ENCODE data around the gene ISCA2. TPM values are rescaled to one million over a fixed set of nuclear protein-coding genes. Genes with fewer than 3 reads are reported as not detected.

Gene ISCA2
- total RNA-seq, 1 experiment from 2014 or later = 37.5 TPM

DNA sequence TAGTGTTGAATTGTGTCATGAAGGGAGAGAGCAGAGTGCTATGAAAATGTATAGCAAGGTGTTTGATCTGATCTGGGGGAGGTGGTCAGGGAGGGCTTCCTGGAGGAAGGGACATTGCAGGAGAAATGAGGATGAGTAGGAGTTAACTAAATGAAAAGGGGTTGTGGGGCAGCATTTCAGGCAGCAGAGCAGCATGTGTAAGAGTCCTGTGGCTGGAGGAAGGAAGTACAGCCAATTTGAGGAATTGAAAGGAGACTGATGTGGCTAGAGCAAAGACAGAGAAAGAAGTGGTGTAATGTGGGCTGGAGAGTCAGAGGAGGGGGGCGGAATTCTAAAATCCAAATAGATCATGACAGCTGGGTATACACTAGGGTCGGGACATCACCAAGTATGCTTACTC is 21.0 kb upstream of the ISCA2 start:
- Mint-ChIP-seq H3K4me3 (no peak overlapping the region), H3K9me3 (no peaks in the 10 kb centered on the region), H3K4me1 (peaks cover 10 to 27% of the 10 kb centered on the region in 2 experiments), H3K27me3 (ENCODE audit: low read depth) (no peaks in the 10 kb centered on the region), H3K36me3 (ENCODE audit: insufficient read depth in 1 of 3, low read depth in 3 of 3) (peaks cover 3 to 28% (median 28%) of the 10 kb centered on the region in 3 experiments; a peak in 6 of 7 replicates), H3K27ac (no peak overlapping the region)
- no peak overlapping the region for H3K27ac ChIP-seq (ENCODE audit: insufficient read length, low read depth, low read length)
- no peak overlapping the region for H4K5ac ChIP-seq (ENCODE audit: insufficient read length, low read depth, low read length)
- WGBS (ENCODE audit: extremely low coverage, insufficient read length, low lambda C conversion rate) = no CpG with 5 or more reads among the region's 2 CpGs
- no peak overlapping the region for H2AFZ ChIP-seq (ENCODE audit: low read length)
- no peak overlapping the region for H3K14ac ChIP-seq (ENCODE audit: insufficient read depth, low read length)
- H3K79me1 ChIP-seq (ENCODE audit: insufficient read depth, low read depth, low read length, poor library complexity, severe bottlenecking) = no peaks in the 10 kb centered on the region
- no peak overlapping the region for H3K56ac ChIP-seq (ENCODE audit: insufficient read length, low read depth, low read length)
- no peak overlapping the region for H2AK5ac ChIP-seq (ENCODE audit: insufficient read length, low read length)
- no peak for DNase-seq
- H3K4ac ChIP-seq (ENCODE audit: low read depth, low read length) = no peak overlapping the region
- no peak overlapping the region for H3T11ph ChIP-seq (ENCODE audit: low read length)
- TF ChIP-seq, protein P1, sequence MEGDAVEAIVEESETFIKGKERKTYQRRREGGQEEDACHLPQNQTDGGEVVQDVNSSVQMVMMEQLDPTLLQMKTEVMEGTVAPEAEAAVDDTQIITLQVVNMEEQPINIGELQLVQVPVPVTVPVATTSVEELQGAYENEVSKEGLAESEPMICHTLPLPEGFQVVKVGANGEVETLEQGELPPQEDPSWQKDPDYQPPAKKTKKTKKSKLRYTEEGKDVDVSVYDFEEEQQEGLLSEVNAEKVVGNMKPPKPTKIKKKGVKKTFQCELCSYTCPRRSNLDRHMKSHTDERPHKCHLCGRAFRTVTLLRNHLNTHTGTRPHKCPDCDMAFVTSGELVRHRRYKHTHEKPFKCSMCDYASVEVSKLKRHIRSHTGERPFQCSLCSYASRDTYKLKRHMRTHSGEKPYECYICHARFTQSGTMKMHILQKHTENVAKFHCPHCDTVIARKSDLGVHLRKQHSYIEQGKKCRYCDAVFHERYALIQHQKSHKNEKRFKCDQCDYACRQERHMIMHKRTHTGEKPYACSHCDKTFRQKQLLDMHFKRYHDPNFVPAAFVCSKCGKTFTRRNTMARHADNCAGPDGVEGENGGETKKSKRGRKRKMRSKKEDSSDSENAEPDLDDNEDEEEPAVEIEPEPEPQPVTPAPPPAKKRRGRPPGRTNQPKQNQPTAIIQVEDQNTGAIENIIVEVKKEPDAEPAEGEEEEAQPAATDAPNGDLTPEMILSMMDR (conservative IDR thresholded peaks at IDR 0.05) = no peak
- no peak overlapping the region for H4K8ac ChIP-seq (replicated peaks; ENCODE audit: insufficient read length, low read depth, low read length)
- H4K20me1 ChIP-seq (ENCODE audit: control insufficient read depth, insufficient read depth, insufficient read length) = no peaks in the 10 kb centered on the region
- no peak overlapping the region for H4K91ac ChIP-seq (ENCODE audit: insufficient read length, low read depth, low read length)
- H2BK15ac ChIP-seq (ENCODE audit: low read depth, low read length) = no peak overlapping the region
- H3K4me2 ChIP-seq (ENCODE audit: insufficient read depth, insufficient read length, low read length) = no peak overlapping the region
- H3K23ac ChIP-seq (ENCODE audit: insufficient read length, low read depth, low read length) = no peak overlapping the region
- no peak overlapping the region for H2BK20ac ChIP-seq (ENCODE audit: low read depth, low read length, poor library complexity, severe bottlenecking)
- no peak overlapping the region for H3K18ac ChIP-seq (ENCODE audit: insufficient read length, low read depth, low read length)
- H3K79me2 ChIP-seq (ENCODE audit: insufficient read depth, low read length) = no peaks in the 10 kb centered on the region
- no peak overlapping the region for H2BK120ac ChIP-seq (ENCODE audit: low read depth, low read length, poor library complexity, severe bottlenecking)
- no peaks in the 10 kb centered on the region for H3K9me3 ChIP-seq (ENCODE audit: control insufficient read depth, low read depth, low read length)
- no peaks in the 10 kb centered on the region for H3K27me3 ChIP-seq (ENCODE audit: insufficient read depth, low read length)
- H3K9ac ChIP-seq (ENCODE audit: extremely low read depth, insufficient read length, low read length) = no peak overlapping the region
- H2BK5ac ChIP-seq (ENCODE audit: insufficient read length, low read length) = no peak overlapping the region
- no peak overlapping the region for H2BK12ac ChIP-seq (ENCODE audit: insufficient read length, low read depth, low read length)
- no peaks in the 10 kb centered on the region for H3K4me1 ChIP-seq (ENCODE audit: insufficient read depth, low read length)
- H3K23me2 ChIP-seq (ENCODE audit: insufficient read length, low read depth, low read length, poor library complexity, severe bottlenecking) = no peaks in the 10 kb centered on the region
